Hematopoietic multipotent progenitor cell (in vitro differentiated cells): ENCODE results near the gene CHST14. TPM values are rescaled to one million over a fixed set of nuclear protein-coding genes. Genes with fewer than 3 reads are reported as not detected.

Source experiments
- total RNA-seq: library from RNA; depleted of rRNA; stranded (reverse); fragments of >200 nt; gene quantifications from one replicate; pipeline ENCODE4 v1.2.3, GENCODE V29; 2012

CHST14 gene
- total RNA-seq, 1 donor = 18.0 TPM

Other genes with a start within 250 kb of the CHST14 start
- 1.3 TPM for gene PAK6, start 231.9 kb upstream of the CHST14 start, total RNA-seq
- gene ANKRD63, start 187.9 kb upstream of the CHST14 start, total RNA-seq = 1.1 TPM
- 123 TPM for gene PLCB2, start 163.0 kb upstream of the CHST14 start, total RNA-seq
- 30.2 TPM for gene INAFM2, start 147.3 kb upstream of the CHST14 start, total RNA-seq
- 4.6 TPM for gene CCDC9B, start 130.0 kb upstream of the CHST14 start, total RNA-seq
- gene PHGR1, start 120.0 kb upstream of the CHST14 start, total RNA-seq = not detected
- gene DISP2, start 112.8 kb upstream of the CHST14 start, total RNA-seq = 0.54 TPM
- gene KNSTRN, start 88.3 kb upstream of the CHST14 start, total RNA-seq = 4.3 TPM
- gene IVD, start 65.2 kb upstream of the CHST14 start, total RNA-seq = 60.1 TPM
- gene BAHD1, start 30.0 kb upstream of the CHST14 start, total RNA-seq = 26.9 TPM
- 17.0 TPM for gene CCDC32, start 94.1 kb downstream of the CHST14 start, total RNA-seq
- gene RPUSD2, start 98.3 kb downstream of the CHST14 start, total RNA-seq = 14.8 TPM
- gene KNL1, start 123.3 kb downstream of the CHST14 start, total RNA-seq = 1.3 TPM
- gene RAD51, start 224.2 kb downstream of the CHST14 start, total RNA-seq = 4.6 TPM